Calu3 (cell line): Measurements from ENCODE around the gene KCNIP4. TPM values are rescaled to one million over a fixed set of nuclear protein-coding genes. Genes with fewer than 3 reads are reported as not detected.

Source experiments
- BruUV-seq: library from RNA; stranded (reverse); fragments of 400-500 nt; replicated peaks from 2 replicates; lab custom pipeline; 2021; lab: Mats Ljungman, UMichigan
- CTCF ChIA-PET: fragments of 300-600 bp; sonication (Branson Sonifier 250); formaldehyde crosslinking; loops from one replicate; lab custom pipeline; 2022; ENCODE audit warnings: antibody characterized with exemption; lab: Charles Lee
- DNase-seq: peaks from one replicate; pipeline ENCODE4 v3.0.0; 2022
- H3K27ac Mint-ChIP-seq: one replicate; pipeline ENCODE4 v1.8.0; 2022; ENCODE audit warnings: mixed read lengths; ENCODE audit not compliant: unreplicated experiment
- H3K27me3 Mint-ChIP-seq: one replicate; pipeline ENCODE4 v1.8.0; 2022; ENCODE audit warnings: mixed read lengths; ENCODE audit not compliant: unreplicated experiment
- H3K36me3 Mint-ChIP-seq: one replicate; pipeline ENCODE4 v1.8.0; 2022; ENCODE audit warnings: mild to moderate bottlenecking, moderate library complexity, mixed read lengths; ENCODE audit not compliant: insufficient read depth, unreplicated experiment
- H3K4me1 Mint-ChIP-seq: one replicate; pipeline ENCODE4 v1.8.0; 2022; ENCODE audit warnings: mild to moderate bottlenecking, low read depth, mixed read lengths; ENCODE audit not compliant: unreplicated experiment
- H3K4me3 Mint-ChIP-seq: one replicate; pipeline ENCODE4 v1.8.0; 2022; ENCODE audit warnings: mild to moderate bottlenecking, low read depth, moderate library complexity, mixed read lengths; ENCODE audit not compliant: unreplicated experiment
- H3K9me3 Mint-ChIP-seq: one replicate; pipeline ENCODE4 v1.8.0; 2022; ENCODE audit warnings: low read depth, mixed read lengths; ENCODE audit not compliant: unreplicated experiment
- CTCF ChIP-seq: fragments of 200-600 bp; IDR thresholded peaks from one replicate; pipeline ENCODE4 v1.8.0; 2022; ENCODE audit warnings: antibody characterized with exemption; ENCODE audit not compliant: unreplicated experiment
- intact Hi-C: fragments of 100-400 bp; cut with micrococcal nuclease; formaldehyde crosslinking; loops from one replicate; pipeline ENCODE4 v1.10.0; 2022; ENCODE audit not compliant: unreplicated experiment
- total RNA-seq: library from RNA; stranded (reverse); gene quantifications from 2 replicates; pipeline ENCODE4 v1.2.3, GENCODE V29; 2022

The KCNIP4 gene
- total RNA-seq, 1 experiment from 2014 or later: not detected

- no peak for TF ChIP-seq CTCF
- BruUV-seq: no TSS peak
- intact Hi-C loops: no loop called here
Measured at GRCh38 chr4:21638171-21638725, 310.3 kb downstream of the KCNIP4 start.

GRCh38 chr4:21628916-21629610 is 319.5 kb downstream of the KCNIP4 start:
- CTCF ChIA-PET: no interaction called here
- intact Hi-C loops: no loop called here
- BruUV-seq: no TSS peak
- no peaks in the 10 kb centered on the region for H3K36me3 Mint-ChIP-seq
- no peaks in the 10 kb centered on the region for H3K9me3 Mint-ChIP-seq
- H3K27ac Mint-ChIP-seq: no peak overlapping the region
- no peak overlapping the region for H3K4me3 Mint-ChIP-seq
- H3K4me1 Mint-ChIP-seq: no peaks in the 10 kb centered on the region
- no peaks in the 10 kb centered on the region for H3K27me3 Mint-ChIP-seq
- no peak for TF ChIP-seq CTCF
- DNase-seq: no peak

More at GRCh38 chr4:21638171-21638725, 310.3 kb downstream of the KCNIP4 start:
- Mint-ChIP-seq H3K9me3 (no peaks in the 10 kb centered on the region), H3K27ac (no peak overlapping the region), H3K36me3 (no peaks in the 10 kb centered on the region), H3K27me3 (no peaks in the 10 kb centered on the region), H3K4me3 (no peak overlapping the region), H3K4me1 (no peaks in the 10 kb centered on the region)
- CTCF ChIA-PET: no interaction called here
- no peak for DNase-seq

GRCh38 chr4:21628116-21628670 is 320.4 kb downstream of the KCNIP4 start:
- Mint-ChIP-seq H3K4me3 (no peak overlapping the region), H3K36me3 (no peaks in the 10 kb centered on the region), H3K4me1 (no peaks in the 10 kb centered on the region), H3K9me3 (no peaks in the 10 kb centered on the region), H3K27ac (no peak overlapping the region), H3K27me3 (no peaks in the 10 kb centered on the region)
- DNase-seq: no peak
- intact Hi-C loops: no loop called here
- no peak for TF ChIP-seq CTCF
- no TSS peak for BruUV-seq
- CTCF ChIA-PET: no interaction called here

GRCh38 chr4:21625447-21625846 is 323.1 kb downstream of the KCNIP4 start:
- TF ChIP-seq CTCF: no peak
- CTCF ChIA-PET: no interaction called here
- no peak overlapping the region for H3K4me3 Mint-ChIP-seq
- no peaks in the 10 kb centered on the region for H3K36me3 Mint-ChIP-seq
- H3K27ac Mint-ChIP-seq: no peak overlapping the region
- H3K9me3 Mint-ChIP-seq: no peaks in the 10 kb centered on the region
- BruUV-seq: no TSS peak
- H3K4me1 Mint-ChIP-seq: no peaks in the 10 kb centered on the region
- intact Hi-C loops: no loop called here
- no peaks in the 10 kb centered on the region for H3K27me3 Mint-ChIP-seq
- DNase-seq: no peak
